ENCODE measurements around the gene HLA-DQA2.

The HLA-DQA2 gene

GRCh38 chr6:32794510-32794909 is 53.3 kb downstream of the HLA-DQA2 start:
- DNase-seq (ENCODE audit: low read depth, low spot score) = no peak

More at GRCh38 chr6:32794510-32794909, 53.3 kb downstream of the HLA-DQA2 start:
- no peak overlapping the region for H3K4me3 ChIP-seq (ENCODE audit: low read depth, low read length)
- in situ Hi-C loops (cut with HindIII; ENCODE audit: low sequenced_read_pairs) = no loop called here
- TF ChIP-seq, protein P1, sequence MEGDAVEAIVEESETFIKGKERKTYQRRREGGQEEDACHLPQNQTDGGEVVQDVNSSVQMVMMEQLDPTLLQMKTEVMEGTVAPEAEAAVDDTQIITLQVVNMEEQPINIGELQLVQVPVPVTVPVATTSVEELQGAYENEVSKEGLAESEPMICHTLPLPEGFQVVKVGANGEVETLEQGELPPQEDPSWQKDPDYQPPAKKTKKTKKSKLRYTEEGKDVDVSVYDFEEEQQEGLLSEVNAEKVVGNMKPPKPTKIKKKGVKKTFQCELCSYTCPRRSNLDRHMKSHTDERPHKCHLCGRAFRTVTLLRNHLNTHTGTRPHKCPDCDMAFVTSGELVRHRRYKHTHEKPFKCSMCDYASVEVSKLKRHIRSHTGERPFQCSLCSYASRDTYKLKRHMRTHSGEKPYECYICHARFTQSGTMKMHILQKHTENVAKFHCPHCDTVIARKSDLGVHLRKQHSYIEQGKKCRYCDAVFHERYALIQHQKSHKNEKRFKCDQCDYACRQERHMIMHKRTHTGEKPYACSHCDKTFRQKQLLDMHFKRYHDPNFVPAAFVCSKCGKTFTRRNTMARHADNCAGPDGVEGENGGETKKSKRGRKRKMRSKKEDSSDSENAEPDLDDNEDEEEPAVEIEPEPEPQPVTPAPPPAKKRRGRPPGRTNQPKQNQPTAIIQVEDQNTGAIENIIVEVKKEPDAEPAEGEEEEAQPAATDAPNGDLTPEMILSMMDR (IDR thresholded peaks at IDR 0.05; ENCODE audit: low read depth, low read length) = no peak

All from astrocyte of the spinal cord (primary cell).